Tibial artery (tissue), 4 donors: Measurements from ENCODE around the gene CHRM4.
"Not testable (repeated sequence)": the region's sequence is repeated elsewhere in the genome, so short reads cannot be mapped to it uniquely, and the experiment has no call there.

ENCODE experiments used
- DNase-seq, 2 donors: peaks; one replicate each; pipeline ENCODE4 v3.0.0-alpha.2; 2019
- H3K27ac ChIP-seq, 2 donors: fragments of 200-600 bp; sonication (generic) in 1 of 2; 1 replicate in 1 of 2; 2 replicates in 1 of 2; pipeline ENCODE4 v1.5.1; 2018 to 2019; ENCODE audit warnings: mild to moderate bottlenecking in 1 of 2
- H3K27me3 ChIP-seq, 2 donors: fragments of 200-600 bp; sonication (generic) in 1 of 2; one replicate each; pipeline versions ENCODE4 v1.5.1 to v1.6.0; 2016 to 2019
- H3K36me3 ChIP-seq, 3 donors: fragments of 200-600 bp; sonication (generic) in 2 of 3; one replicate each; pipeline ENCODE4 v1.5.1; 2016 to 2019; ENCODE audit warnings: mild to moderate bottlenecking in 2 of 3
- H3K4me1 ChIP-seq, 4 donors: fragments of 200-600 bp; sonication (generic) in 2 of 4; 1 replicate in 3 of 4; 2 replicates in 1 of 4; pipeline ENCODE4 v1.5.1; 2016 to 2019
- H3K4me3 ChIP-seq, 2 donors: fragments of 200-600 bp; sonication (generic) in 1 of 2; 1 replicate in 1 of 2; 2 replicates in 1 of 2; pipeline ENCODE4 v1.5.1; 2018 to 2019; ENCODE audit warnings: mild to moderate bottlenecking in 2 of 2
- H3K9me3 ChIP-seq, 3 donors: fragments of 200-600 bp; sonication (generic) in 1 of 3; one replicate each; pipeline ENCODE4 v1.5.1; 2016 to 2019
- intact Hi-C: fragments of 100-400 bp; cut with DNase I; formaldehyde crosslinking; loops from one replicate; pipeline ENCODE4 v1.15.0; 2023; ENCODE audit warnings: low total_unique reads
- TF ChIP-seq, protein P1 (sequence below), 2 experiments: fragments of 200-600 bp in 1 of 2; fragments of 450-650 bp in 1 of 2; IDR thresholded peaks; one replicate each; pipeline ENCODE4 v1.5.1; 2017 to 2019; ENCODE audit warnings: antibody characterized with exemption in 2 of 2, mild to moderate bottlenecking in 1 of 2, moderate library complexity in 1 of 2

CHRM4 gene

DNA sequence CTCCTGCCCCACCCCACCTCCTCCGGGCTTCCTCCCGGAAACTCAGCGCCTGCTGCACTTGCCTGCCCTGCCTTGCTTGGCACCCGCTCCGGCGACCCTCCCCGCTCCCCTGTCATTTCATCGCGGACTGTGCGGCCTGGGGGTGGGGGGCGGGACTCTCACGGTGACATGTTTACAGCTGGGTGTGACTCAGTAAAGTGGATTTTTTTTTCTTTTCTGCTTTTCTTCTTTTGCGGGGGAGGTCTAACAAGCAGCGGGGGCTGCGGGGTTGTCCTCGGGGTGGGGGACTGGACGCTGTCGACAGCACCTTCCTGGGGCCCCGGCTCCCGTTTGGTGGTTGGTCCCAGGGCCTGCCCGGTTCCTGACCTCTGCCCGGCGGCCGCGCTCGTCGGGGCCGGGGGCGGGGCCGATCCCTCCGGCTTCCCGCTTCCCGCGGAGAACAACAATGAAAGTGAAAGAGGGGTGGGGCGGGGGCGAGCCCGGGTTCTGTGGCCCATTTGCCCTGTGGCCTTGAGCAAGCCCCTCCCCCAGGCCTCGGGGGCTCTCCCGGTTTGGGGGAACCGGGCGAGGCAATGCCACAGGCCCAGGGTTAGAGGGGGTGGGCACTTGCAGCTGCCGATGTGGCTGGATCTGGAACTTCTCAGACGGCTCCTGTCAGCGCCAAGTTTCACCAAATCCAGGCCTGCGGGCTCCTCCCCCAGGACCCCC lies 11.1 kb downstream of the CHRM4 start:
- Histone ChIP-seq H3K27ac (peak overlapping the region; percentile 33 to 49), H3K4me1 (peaks cover 5 to 34% (median 24%) of the 10 kb centered on the region in 4 donors), H3K4me3 (peak overlapping the region; percentile 57 to 72), H3K27me3 (peaks cover 0 to 45% of the 10 kb centered on the region in 2 donors), H3K36me3 (peaks cover 0 to 28% (median 20%) of the 10 kb centered on the region in 3 donors), H3K9me3 (no peaks in the 10 kb centered on the region)
- TF ChIP-seq, protein P1, sequence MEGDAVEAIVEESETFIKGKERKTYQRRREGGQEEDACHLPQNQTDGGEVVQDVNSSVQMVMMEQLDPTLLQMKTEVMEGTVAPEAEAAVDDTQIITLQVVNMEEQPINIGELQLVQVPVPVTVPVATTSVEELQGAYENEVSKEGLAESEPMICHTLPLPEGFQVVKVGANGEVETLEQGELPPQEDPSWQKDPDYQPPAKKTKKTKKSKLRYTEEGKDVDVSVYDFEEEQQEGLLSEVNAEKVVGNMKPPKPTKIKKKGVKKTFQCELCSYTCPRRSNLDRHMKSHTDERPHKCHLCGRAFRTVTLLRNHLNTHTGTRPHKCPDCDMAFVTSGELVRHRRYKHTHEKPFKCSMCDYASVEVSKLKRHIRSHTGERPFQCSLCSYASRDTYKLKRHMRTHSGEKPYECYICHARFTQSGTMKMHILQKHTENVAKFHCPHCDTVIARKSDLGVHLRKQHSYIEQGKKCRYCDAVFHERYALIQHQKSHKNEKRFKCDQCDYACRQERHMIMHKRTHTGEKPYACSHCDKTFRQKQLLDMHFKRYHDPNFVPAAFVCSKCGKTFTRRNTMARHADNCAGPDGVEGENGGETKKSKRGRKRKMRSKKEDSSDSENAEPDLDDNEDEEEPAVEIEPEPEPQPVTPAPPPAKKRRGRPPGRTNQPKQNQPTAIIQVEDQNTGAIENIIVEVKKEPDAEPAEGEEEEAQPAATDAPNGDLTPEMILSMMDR (IDR thresholded peaks at IDR 0.05): no peak
- intact Hi-C loops: no loop called here
- DNase-seq: peak; percentile 60 to 80

DNA sequence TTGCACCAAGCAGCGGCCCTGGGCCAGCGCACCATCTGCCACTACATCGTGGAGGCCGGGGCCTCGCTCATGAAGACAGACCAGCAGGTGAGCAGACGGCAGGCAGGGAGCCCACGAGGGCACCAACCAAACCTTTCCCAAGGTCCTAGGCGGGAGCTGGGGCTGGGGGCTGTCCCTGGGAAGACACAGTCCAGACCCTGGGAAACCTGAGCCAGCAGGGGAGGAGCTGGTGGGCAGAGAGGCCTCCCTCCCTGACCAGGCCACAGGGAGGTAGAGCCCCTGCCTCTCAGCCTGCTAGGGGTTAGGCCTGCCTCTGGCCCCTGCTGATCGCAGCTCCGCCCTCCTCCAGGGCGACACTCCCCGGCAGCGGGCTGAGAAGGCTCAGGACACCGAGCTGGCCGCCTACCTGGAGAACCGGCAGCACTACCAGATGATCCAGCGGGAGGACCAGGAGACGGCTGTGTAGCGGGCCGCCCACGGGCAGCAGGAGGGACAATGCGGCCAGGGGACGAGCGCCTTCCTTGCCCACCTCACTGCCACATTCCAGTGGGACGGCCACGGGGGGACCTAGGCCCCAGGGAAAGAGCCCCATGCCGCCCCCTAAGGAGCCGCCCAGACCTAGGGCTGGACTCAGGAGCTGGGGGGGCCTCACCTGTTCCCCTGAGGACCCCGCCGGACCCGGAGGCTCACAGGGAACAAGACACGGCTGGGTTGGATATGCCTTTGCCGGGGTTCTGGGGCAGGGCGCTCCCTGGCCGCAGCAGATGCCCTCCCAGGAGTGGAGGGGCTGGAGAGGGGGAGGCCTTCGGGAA lies 11.9 kb downstream of the CHRM4 start:
- intact Hi-C loops, H3K9me3 ChIP-seq, DNase-seq: not testable (repeated sequence)
- peaks cover 0 to 36% of the 10 kb centered on the region in 2 donors for H3K27me3 ChIP-seq
- peaks cover 5 to 36% (median 28%) of the 10 kb centered on the region in 3 donors for H3K36me3 ChIP-seq
- peak overlapping the region; percentile 57 to 72 for H3K4me3 ChIP-seq
- peak overlapping the region; percentile 33 to 49 for H3K27ac ChIP-seq
- H3K4me1 ChIP-seq: peaks cover 5 to 34% (median 24%) of the 10 kb centered on the region in 4 donors

DNA sequence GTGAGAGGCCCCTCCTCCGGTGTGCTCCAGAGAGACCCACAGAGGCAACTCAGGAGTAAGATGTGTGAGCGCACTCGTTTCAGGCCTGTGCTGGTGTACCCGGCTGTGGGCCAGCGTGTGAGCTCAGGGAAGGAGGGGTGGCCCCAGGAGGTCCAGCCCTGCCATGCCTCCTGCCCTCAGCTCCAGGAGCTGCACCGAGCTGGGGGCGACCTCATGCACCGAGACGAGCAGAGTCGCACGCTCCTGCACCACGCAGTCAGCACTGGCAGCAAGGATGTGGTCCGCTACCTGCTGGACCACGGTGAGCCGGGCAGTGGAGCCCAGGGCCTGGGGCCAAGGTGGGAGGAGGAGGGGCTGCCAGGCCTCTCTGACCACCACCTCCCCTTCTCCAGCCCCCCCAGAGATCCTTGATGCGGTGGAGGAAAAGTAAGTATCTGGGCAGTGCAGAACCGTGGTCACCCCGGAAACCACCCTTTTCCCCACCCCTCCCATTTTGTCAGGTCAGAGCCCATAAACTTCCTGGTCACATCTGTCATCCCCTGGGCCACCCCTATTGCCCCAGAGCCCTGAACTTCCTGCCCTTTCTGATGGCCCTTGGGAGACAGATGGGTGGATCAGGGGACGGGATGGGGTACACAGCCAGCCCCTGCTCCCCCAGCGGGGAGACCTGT lies 12.6 kb downstream of the CHRM4 start:
- Histone ChIP-seq H3K4me3 (no peak overlapping the region), H3K27ac (no peak overlapping the region), H3K4me1 (peaks cover 5 to 34% (median 24%) of the 10 kb centered on the region in 4 donors), H3K27me3 (peaks cover 0 to 29% of the 10 kb centered on the region in 2 donors), H3K9me3 (no peaks in the 10 kb centered on the region), H3K36me3 (peaks cover 13 to 43% (median 36%) of the 10 kb centered on the region in 3 donors)
- intact Hi-C loops: no loop called here
- no peak for DNase-seq
- TF ChIP-seq, protein P1 (IDR thresholded peaks at IDR 0.05): no peak

DNA sequence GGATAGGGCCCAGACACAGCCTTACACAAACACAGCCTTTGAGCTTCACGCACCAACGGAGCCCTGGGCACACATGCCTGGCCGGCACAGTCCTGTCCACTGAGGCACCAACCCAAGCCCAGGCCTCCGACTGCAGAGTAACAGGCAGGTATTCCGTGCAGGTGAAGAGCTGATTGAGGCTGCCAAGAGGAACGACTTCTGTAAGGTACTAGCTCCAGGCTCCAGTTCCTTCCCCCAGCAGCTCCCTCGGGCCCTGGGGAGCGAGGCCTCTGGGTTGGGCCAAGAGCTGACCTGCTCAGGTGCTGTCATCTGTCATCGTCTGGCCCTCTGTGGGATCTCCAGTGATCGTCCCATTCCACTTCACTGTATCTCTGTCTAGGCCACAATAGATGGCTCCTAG lies 13.3 kb downstream of the CHRM4 start:
- no peak overlapping the region for H3K27ac ChIP-seq
- no peak overlapping the region for H3K4me3 ChIP-seq
- TF ChIP-seq, protein P1 (IDR thresholded peaks at IDR 0.05): no peak
- no peaks in the 10 kb centered on the region for H3K9me3 ChIP-seq
- intact Hi-C loops: no loop called here
- peaks cover 0 to 23% of the 10 kb centered on the region in 2 donors for H3K27me3 ChIP-seq
- DNase-seq: no peak
- peaks cover 5 to 34% (median 24%) of the 10 kb centered on the region in 4 donors for H3K4me1 ChIP-seq
- peaks cover 16 to 50% (median 42%) of the 10 kb centered on the region in 3 donors for H3K36me3 ChIP-seq

DNA sequence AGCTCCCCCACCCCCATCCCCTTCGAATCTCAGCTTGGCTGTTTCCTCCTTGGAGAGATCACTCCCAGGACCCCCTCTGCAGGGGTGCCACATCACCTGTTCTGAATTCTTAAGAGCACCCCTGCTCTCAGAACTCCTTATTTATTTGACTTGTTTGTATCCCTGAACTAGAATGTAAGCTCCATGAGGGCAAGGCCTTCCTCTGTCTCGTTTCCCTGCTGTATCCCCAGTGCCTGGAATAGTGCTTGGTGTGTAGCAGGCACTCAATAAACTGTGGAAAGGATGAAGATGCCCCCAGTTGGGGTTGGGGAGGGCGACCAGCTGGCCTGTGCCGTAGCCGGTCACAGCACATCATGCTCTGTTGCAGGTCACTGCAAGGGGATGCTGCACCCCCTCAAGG lies 13.7 kb downstream of the CHRM4 start:
- Histone ChIP-seq H3K27ac (no peak overlapping the region), H3K9me3 (no peaks in the 10 kb centered on the region), H3K27me3 (peaks cover 0 to 18% of the 10 kb centered on the region in 2 donors), H3K4me1 (peaks cover 5 to 31% (median 24%) of the 10 kb centered on the region in 4 donors), H3K4me3 (no peak overlapping the region), H3K36me3 (peaks cover 16 to 53% (median 44%) of the 10 kb centered on the region in 3 donors)
- TF ChIP-seq, protein P1 (IDR thresholded peaks at IDR 0.05): no peak
- intact Hi-C loops: no loop called here
- DNase-seq: no peak
